ENCODE data around the gene CENATAC. TPM values are rescaled to one million over a fixed set of nuclear protein-coding genes. Genes with fewer than 3 reads are reported as not detected.
"Not testable (repeated sequence)": the region's sequence is repeated elsewhere in the genome, so short reads cannot be mapped to it uniquely, and the experiment has no call there.

Gene CENATAC
- total RNA-seq, 1 donor, result 34.2 TPM

GRCh38 chr11:118991486-118992038, 6.4 kb upstream of the CENATAC start:
- not testable (repeated sequence) for DNase-seq (ENCODE audit: low read depth in 2 of 3, low spot score in 2 of 3)

DNA sequence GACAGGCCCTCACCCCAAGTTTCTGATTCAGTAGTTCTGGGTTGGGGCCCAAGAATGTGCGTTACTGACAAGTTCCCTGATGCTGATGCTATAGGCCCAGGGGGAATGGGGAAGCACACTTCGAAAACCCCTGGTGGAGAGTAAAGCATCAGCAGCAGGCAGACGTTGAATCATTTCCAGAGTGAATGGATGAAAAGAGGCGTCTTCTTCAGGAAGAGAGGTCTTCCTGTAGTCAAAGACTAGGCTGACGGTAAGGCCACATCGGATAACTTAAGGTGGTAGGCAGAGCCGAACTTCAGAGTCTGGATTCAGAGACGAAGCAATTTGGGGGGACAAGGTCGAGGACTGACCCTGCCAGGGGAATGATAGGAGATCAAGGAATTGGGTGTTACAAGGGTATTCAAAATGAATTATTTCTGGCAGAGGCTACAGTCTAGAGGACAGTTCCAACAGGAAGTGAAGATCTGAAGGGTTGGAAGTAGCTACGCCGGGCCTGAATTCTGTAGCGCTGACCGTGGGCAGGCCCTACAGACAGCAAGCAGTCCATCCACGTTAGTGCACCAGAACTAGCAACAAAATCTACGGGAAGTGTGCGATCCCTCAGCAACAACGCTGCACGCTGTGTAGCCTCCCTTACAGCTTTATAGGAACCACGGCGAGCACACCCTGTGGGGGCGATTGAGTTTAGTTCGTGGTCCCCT, 862 bp upstream of the CENATAC start:
- DNase-seq (ENCODE audit: low read depth in 2 of 3, low spot score in 2 of 3), result peak; percentile 23 to 71 (median 65)

- no peak for DNase-seq (ENCODE audit: low read depth in 2 of 3, low spot score in 2 of 3)
These were observed 415 bp downstream of the CENATAC start for GRCh38 chr11:118998388-118998717.

- DNase-seq (ENCODE audit: low read depth in 2 of 3, low spot score in 2 of 3), result no peak
These were observed 884 bp downstream of the CENATAC start for GRCh38 chr11:118998822-118999221.

GRCh38 chr11:119000906-119001305, 3.0 kb downstream of the CENATAC start:
- DNase-seq (ENCODE audit: low read depth in 2 of 3, low spot score in 2 of 3), result no peak

DNA sequence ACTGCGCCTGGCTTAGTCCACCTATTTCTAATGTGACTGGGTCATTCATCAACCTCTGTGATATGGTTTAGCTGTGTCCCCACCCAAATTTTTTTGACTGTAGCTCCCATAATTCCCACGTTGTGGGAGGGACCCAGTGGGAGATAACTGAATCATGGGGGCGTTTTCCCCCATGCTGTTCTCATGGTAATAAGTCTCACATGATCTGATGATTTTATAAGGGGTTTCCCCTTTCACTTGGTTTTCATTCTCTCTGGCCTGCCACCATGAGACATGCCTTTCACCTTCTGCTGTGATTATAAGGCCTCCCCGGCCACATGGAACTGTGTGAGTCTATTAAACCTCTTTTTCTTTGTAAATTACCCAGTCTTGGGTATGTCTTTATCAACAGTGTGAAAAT, 8.7 kb downstream of the CENATAC start:
- no peak for DNase-seq (ENCODE audit: low read depth in 2 of 3, low spot score in 2 of 3)

DNA sequence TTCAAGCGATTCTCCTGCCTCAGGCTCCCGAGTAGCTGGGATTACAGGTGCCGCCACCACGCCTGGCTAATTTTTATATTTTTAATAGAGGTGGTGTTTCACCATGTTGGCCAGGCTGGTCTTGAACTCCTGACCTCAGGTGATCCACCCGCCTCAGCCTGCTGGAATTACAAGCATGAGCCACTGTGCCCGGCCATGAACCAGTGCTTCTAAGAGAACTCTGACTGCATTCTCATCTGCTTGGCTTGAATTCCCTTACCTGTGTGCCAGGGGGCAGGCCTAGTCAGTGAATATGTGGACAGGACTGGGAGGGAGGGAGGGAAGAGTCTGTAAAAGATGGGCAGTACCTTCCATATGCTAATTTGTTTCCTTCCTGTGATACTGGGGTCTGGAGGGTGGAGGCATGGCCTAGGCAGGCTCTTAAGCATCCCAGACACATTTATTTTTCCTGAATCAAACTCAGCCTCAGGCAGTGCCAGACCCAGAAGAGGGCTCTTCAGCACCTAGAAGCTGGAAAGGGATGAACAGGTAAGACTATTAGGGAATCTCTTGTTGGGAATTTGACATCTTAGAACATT, 13.6 kb downstream of the CENATAC start:
- DNase-seq (ENCODE audit: low read depth in 2 of 3, low spot score in 2 of 3), result no peak

GRCh38 chr11:119012629-119013170, 14.8 kb downstream of the CENATAC start:
- no peak for DNase-seq (ENCODE audit: low read depth in 2 of 3, low spot score in 2 of 3)

- no peak for DNase-seq (ENCODE audit: low read depth in 2 of 3, low spot score in 2 of 3)
These were observed 16.4 kb downstream of the CENATAC start for GRCh38 chr11:119014209-119014924.

GRCh38 chr11:119015054-119015611, 17.2 kb downstream of the CENATAC start:
- peak in 1 of 3 donors; percentile 18 for DNase-seq (ENCODE audit: low read depth in 2 of 3, low spot score in 2 of 3)

GRCh38 chr11:119016216-119017009, 18.5 kb downstream of the CENATAC start:
- no peak for DNase-seq (ENCODE audit: low read depth in 2 of 3, low spot score in 2 of 3)

- not testable (repeated sequence) for DNase-seq (ENCODE audit: low read depth in 2 of 3, low spot score in 2 of 3)
These were observed 19.4 kb downstream of the CENATAC start for GRCh38 chr11:119017377-119017776.

DNA sequence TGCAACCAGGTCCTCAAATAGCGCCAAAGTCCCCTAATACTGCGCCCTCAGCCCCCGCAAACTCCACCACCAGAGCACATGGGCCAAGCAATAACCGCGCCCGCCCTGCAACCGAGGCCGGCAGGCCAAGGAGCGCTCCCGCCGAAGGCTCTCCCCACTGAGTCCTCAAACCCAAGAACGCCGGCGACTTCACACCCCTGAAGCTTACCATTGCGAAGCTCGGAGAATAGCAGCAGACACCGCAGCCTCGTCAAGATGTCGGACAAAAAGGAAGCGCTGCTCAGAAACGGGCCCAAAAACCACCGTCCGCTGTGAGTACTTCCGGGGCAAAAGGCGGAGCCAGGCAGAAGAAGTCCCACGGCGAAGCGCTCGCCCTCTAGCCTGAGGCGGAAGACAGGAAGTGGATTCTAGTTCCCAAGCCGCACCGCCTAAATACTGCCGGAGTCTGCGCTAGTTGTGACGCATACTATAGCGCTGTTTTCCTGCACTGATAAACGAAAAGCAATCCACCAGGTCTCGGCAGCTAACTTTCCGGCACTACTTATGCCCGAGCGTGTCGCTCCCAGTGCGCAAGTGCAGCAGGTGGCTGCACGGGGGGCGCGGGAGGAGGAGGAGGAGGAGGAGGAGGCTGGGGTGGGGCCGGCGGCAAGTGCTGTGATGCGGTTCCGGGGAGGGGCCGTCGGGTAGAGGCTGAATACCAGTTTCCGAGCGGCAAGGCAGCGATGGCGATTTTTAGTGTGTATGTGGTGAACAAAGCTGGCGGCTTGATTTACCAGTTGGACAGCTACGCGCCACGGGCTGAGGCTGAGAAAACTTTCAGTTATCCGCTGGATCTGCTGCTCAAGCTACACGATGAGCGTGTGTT, 20.4 kb downstream of the CENATAC start, which contains the start of the genes RPS25 and TRAPPC4:
TSS of gene RPS25 (minus strand) at position 270 of the 865 bp plus-strand sequence. CDS start at position 211, 59 bp downstream.
TSS of gene TRAPPC4 (plus strand) at position 693 of the 865 bp plus-strand sequence. CDS start at position 723, 30 bp downstream.
- peak; percentile 87 to 98 (median 97) for DNase-seq (ENCODE audit: low read depth in 2 of 3, low spot score in 2 of 3)

DNA sequence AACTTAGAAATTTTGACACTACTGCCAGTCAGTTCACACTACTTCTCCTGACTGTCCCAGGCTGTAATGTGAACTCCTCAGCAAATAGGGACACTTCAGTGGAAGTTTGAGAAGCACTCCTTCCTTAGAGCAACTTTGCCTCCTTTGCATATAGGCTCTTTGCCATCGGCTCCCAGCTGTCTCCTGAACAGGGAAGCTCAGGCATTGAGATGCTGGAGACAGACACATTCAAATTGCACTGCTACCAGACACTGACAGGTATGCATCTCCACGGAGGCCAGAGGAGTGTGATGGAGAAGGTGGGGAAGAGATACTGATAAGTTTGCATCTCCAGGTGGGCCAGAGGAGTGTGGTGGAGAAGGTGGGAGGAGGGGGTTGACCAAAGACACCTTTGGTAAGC, 22.1 kb downstream of the CENATAC start:
- no peak for DNase-seq (ENCODE audit: low read depth in 2 of 3, low spot score in 2 of 3)

- no peak for DNase-seq (ENCODE audit: low read depth in 2 of 3, low spot score in 2 of 3)
These were observed 23.7 kb downstream of the CENATAC start for GRCh38 chr11:119021631-119022030.

GRCh38 chr11:119023741-119024140, 25.8 kb downstream of the CENATAC start:
- no peak for DNase-seq (ENCODE audit: low read depth in 2 of 3, low spot score in 2 of 3)

DNA sequence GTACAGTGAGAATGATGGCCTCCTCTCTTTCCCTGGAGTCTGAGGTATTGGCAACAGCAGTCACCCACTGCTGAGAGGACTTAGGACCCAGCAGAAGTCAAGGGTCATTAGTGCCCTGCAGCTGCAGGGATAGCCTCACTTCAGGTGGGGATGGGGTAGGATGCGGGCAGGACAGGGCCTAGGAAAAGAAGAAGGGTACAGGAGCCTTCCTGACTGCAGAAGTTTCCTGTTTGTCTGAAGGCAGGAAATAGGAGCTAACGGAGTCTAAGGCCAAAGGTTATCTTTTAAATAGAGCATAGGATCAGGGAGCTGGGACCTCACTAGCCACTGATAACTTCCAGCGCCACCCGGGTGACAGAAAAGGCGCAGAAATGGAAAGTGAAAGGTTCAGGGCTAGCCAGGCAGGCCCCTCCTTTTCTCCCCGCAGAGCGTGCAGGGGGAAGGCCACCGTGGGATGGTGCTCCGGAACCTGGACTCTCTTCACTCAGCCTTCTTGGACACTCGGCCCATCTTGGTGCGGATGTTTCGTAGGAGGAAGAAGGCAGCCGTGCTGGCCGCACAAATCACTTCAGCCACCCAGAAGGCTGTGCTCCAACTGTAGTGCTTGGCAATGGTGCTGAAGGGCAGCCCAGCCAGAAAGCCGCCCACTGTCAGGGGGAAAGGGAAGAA, 26.6 kb downstream of the CENATAC start:
- no peak for DNase-seq (ENCODE audit: low read depth in 2 of 3, low spot score in 2 of 3)

GRCh38 chr11:119025099-119025473, 27.1 kb downstream of the CENATAC start:
- no peak for DNase-seq (ENCODE audit: low read depth in 2 of 3, low spot score in 2 of 3)

DNA sequence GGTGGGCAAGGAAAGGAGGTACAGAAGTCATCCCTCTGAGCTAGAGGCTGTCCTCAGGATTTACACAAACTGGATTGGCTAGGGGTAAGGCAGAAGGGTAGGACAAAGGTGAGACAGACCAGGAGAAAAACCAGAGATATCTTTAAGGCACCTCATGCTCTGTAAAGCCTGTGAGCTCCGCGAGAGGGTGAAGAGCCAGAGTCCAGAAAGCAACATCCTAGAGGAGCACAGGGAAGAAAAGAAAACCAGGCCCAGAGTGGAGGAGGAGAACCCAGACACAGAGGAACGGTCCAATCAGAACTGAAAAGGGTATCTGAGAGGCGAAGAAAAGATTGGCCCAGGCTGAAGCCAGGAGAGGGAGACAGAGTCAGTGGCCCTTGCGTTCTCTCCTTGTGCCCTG, 27.6 kb downstream of the CENATAC start:
- no peak for DNase-seq (ENCODE audit: low read depth in 2 of 3, low spot score in 2 of 3)

Data from hematopoietic multipotent progenitor cell (in vitro differentiated cells).